GDM1 (cell line): ENCODE results near the gene AP4B1.

Experiments
- DNase-seq: peaks from one replicate; lab custom pipeline; 2025; lab: John Stamatoyannopoulos, UW

AP4B1 gene

GRCh38 chr1:113895098-113895497, 9.5 kb downstream of the AP4B1 start:
- DNase-seq: no peak

GRCh38 chr1:113893267-113893666, 11.3 kb downstream of the AP4B1 start:
- DNase-seq: no peak

- no peak for DNase-seq
Observed at GRCh38 chr1:113891631-113892220, 12.9 kb downstream of the AP4B1 start.

GRCh38 chr1:113890816-113891215, 13.8 kb downstream of the AP4B1 start:
- DNase-seq: no peak

GRCh38 chr1:113887402-113888175, 17.0 kb downstream of the AP4B1 start, which contains the start of gene BCL2L15:
Gene BCL2L15, minus strand, starts transcription at chr1:113887581. Its CDS starts 206 bp downstream, at chr1:113887375.
- DNase-seq: no peak

- no peak for DNase-seq
Observed at GRCh38 chr1:113886417-113887401, 17.9 kb downstream of the AP4B1 start.

GRCh38 chr1:113881661-113882060, 22.9 kb downstream of the AP4B1 start:
- DNase-seq: no peak

- DNase-seq: no peak
Observed at GRCh38 chr1:113879739-113880038, 24.9 kb downstream of the AP4B1 start.

GRCh38 chr1:113876176-113876575, 28.4 kb downstream of the AP4B1 start:
- no peak for DNase-seq

GRCh38 chr1:113875714-113876113, 28.9 kb downstream of the AP4B1 start:
- DNase-seq: no peak

GRCh38 chr1:113874012-113874879, 30.4 kb downstream of the AP4B1 start:
- no peak for DNase-seq

- DNase-seq: no peak
Observed at GRCh38 chr1:113872219-113872935, 32.2 kb downstream of the AP4B1 start.

- peak; percentile 87 for DNase-seq
Observed at GRCh38 chr1:113871597-113872113, 32.9 kb downstream of the AP4B1 start, which contains the start of gene PTPN22. Gene PTPN22, minus strand, starts transcription at chr1:113871712.

GRCh38 chr1:113870778-113871177, 33.8 kb downstream of the AP4B1 start:
- DNase-seq: no peak

GRCh38 chr1:113868387-113869083, 36.1 kb downstream of the AP4B1 start:
- no peak for DNase-seq

GRCh38 chr1:113861641-113862040, 43.0 kb downstream of the AP4B1 start:
- no peak for DNase-seq

GRCh38 chr1:113860891-113861290, 43.7 kb downstream of the AP4B1 start:
- no peak for DNase-seq

- peak; percentile 21 for DNase-seq
Observed at GRCh38 chr1:113859478-113860175, 45.0 kb downstream of the AP4B1 start.

- DNase-seq: no peak
Observed at GRCh38 chr1:113858982-113859381, 45.6 kb downstream of the AP4B1 start.
